GM21723 (cell line): ENCODE data around the gene UPF1.

Source experiments
- ATAC-seq: cut with Tn5 transposase; IDR thresholded peaks from one replicate; pipeline ENCODE4 v1.9.1; 2021; ENCODE audit warnings: mild to moderate bottlenecking, moderate library complexity; ENCODE audit not compliant: unreplicated experiment

The UPF1 gene

DNA sequence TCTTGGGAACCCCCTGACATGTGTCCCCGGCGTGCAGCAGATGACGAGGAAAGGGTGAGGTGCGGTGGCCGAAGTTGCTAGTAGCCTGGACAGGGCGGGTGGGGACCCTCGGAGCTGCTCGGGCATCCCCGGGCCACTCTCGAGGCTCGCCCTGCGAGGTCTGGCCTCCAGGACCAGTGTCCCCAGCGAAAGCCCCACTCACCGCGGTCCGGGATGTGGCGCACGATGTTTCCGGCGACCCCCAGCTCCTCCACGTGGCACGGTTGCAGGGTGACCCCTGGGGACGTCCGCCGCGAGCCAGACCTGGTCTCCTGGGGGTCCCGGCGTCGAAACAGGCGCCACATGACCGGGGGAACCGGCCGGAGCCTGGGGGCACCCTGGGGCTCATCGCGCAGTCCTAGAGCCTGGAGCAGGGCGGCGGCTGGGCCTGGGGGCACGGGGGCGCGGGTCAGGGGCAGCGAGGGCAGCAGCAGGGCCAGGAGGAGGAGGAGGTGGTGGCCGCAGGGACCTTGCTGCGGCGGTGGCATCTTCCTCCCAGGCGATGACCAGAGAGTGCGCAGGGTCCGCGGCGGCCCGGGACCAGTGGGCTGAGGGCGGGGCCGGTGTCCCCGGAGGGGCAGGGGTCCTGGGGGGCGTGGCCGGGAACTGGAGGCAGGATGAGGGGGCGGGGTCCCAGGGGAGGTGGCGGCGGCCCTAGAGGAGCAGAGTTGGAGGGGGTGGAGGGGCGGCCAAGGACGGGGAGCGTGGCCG is 38.2 kb downstream of the UPF1 start:
- ATAC-seq, result no peak

DNA sequence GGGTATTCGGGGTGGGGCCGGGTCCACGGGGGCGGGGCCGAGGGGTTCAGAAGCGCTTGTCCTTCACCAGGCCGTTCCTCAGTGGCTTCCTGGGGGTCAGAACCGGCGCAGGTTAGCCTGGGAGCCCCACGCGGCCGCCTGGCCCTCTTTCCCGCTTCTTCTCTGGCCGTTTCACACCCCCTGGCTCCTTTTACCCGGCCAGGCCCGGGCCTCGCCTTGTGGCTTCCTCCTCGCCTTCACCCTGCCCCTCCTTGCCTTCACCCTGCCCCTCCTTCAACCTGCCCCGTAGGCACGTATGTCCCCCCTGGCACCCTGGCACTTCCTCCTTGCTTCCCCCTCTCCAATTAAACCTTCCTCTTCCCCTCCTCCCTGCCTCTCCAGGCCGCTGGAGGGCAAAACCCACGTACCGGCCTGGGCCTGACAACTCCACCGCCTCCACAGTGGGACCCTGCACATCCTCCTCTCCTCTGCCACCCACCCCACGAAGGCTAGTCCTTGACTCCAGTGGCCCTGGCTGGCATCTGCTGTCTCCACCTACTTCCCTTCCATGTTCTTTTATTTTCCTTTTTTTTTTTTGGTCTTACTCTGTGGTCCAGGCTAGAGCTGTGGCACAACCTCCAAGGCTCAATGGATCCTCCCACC is 38.9 kb downstream of the UPF1 start:
- no peak for ATAC-seq

DNA sequence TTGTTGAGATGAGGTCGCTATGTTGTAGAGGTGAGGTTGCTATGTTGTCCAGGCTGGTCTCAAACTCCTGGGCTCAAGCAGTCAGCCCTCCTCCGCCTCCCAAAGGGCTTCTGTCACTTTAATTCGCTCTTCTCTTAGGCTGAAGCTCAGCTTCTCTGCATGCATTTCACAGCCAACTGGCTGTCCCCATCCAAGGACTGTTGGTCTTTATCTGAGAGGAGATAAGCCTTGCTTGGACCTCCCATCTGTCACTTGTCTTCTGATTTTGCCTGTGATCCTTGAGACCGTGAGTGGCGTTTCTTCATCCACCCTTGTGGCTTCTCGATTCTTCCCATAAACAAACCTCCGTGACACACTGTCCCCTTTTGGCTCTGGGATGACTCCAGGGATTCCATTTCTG is 39.8 kb downstream of the UPF1 start:
- no peak for ATAC-seq

DNA sequence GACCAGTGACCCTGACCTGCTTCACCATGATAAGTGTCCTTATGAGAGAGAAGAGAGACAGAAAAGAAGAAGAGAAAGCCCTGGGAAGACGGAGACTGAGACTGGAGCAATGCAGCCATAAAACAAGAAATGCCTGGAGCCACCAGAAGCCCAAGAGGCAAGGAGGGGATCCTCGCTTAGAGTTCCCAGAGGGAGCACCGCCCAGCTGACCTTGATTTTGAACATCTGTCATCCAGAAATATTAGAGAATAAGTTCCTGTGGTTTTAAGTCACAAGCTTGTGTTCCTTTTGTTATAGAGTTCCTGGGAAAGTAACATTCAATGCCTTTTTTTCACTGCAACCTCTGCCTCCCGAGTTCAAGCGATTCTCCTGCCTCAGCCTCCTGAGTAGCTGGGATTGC is 44.0 kb downstream of the UPF1 start:
- no peak for ATAC-seq

GRCh38 chr19:18876865-18877264 is 45.1 kb downstream of the UPF1 start:
- ATAC-seq, result no peak

DNA sequence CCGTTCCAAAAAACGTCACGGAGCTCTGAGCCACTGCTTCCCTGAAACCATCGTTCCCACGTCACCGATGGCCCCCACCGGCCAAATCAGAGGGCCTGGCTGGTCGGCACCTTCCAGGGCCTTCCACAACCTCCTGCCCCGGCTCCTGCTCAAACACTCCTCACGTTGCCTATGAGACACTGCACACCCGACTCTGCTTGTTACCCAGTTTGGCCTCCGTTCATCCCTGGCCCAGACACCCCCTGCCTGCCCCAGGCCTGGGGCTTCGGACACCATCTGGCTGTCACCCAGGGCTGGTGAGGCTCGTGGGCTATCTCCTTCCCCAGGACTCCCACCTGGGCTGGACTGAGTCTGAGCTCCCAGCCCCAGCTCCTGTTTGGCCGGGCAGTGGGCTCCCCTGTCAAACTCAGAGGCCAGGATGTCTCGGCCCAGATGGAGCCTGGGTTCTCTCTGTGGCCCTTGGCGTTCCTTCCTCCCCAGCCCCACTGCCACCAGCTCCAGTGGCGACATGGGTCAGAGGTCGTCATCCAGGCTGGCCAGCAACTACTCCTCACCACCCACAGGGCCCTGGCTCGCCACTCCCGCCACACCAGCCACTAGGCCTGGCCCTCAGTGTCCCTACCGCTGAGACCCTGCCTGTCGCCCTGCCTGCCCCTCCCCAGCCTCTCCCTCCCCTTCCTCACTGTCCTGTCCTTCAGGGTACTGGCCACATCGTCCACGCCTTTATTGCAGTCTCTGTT is 46.5 kb downstream of the UPF1 start:
- no peak for ATAC-seq

GRCh38 chr19:18878858-18879578 is 47.3 kb downstream of the UPF1 start:
- ATAC-seq, result no peak

GRCh38 chr19:18879579-18880373 is 48.0 kb downstream of the UPF1 start:
- ATAC-seq, result no peak

DNA sequence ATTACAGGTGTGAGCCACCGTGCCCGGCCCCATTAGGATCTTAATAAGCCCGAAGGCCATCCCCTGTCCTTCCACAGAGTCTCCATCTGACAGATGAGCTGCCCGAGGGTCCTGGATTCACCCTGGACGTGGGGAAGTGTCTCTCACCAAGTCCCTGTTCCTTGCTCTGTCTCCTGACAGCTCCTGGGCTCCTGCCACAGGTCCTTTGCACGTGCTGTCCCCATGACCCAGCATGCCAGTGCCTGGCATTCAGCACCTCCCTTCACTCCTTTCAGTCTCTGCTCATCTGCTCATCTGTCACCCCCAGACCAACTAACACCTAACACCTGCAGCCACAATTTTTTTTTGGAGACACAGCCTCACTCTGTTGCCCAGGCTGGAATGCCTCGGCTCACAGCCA is 49.7 kb downstream of the UPF1 start:
- ATAC-seq, result no peak

- no peak for ATAC-seq
These were observed 52.0 kb downstream of the UPF1 start for GRCh38 chr19:18883526-18884304.

GRCh38 chr19:18886972-18887371 is 55.2 kb downstream of the UPF1 start:
- no peak for ATAC-seq

- ATAC-seq, result no peak
These were observed 58.4 kb downstream of the UPF1 start for GRCh38 chr19:18889949-18890745.

DNA sequence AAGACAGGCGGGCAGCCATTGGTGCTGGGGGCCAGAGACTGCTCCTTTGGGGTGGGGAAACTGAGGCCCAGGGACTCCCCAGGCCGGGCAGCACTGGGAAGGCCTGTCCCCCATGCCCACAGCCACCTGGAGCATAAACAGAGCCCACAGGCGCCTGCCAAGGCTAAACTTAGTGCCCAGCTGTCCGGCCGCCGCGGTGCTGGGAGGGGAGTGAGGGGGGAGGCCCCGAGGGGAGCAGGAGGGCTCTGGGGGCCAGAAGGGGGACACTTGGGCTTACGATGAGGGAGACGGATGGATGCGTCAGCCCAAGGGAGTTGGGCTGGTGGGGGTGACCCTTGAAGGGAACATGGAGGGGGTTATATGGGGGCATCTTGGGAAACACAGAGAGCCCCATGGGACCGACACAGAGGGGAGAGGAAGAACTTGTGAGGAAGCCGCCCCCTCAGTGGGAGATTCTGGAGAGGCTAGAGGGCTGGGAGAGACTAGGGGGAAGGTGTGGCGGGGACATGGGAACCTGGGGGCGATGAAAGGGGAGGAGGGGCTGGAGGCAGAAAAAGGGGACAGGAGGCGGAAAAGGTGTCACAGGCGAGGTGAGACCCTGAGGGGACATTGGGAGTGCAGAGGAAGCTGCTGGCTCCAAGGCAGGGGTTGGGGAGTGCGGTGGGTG is 62.0 kb downstream of the UPF1 start:
- no peak for ATAC-seq

DNA sequence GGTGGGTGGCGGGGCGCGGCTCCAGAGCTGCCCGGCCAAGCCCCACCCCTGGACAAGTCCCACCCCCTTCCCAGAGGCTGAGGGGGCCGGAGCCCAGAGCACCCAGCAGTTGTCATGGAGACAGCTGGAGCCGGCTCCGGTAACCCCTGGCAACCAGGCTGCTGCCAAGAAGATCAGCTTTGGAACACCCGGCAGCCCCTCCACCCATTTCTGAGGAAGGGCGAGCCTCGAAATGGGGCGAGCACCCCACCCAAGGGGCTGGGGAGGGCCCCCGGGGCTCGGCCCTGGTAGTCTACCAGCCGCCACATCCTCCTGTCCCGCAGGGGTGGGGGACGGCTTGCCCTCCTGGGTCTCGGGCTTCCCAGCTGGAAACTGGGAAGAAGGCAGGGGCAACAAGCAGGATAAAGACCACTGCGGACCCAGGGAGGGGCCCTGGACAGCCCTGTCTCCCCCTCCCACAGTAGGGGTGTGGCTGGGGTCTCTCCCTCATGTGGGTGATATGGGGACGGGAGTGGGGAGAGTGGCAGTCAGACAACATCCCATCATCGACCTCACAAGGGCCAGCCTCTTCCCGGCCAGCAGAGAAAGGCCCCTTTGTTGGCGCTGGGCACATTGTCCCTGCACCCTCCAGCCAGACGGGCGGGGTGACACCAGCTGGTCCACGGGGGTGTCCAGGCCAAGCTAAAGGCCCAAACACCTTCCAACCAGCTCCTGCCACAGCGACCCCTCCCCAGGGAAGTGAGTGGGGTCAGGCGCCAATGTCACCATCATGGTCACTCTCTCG is 62.7 kb downstream of the UPF1 start:
- no peak for ATAC-seq

DNA sequence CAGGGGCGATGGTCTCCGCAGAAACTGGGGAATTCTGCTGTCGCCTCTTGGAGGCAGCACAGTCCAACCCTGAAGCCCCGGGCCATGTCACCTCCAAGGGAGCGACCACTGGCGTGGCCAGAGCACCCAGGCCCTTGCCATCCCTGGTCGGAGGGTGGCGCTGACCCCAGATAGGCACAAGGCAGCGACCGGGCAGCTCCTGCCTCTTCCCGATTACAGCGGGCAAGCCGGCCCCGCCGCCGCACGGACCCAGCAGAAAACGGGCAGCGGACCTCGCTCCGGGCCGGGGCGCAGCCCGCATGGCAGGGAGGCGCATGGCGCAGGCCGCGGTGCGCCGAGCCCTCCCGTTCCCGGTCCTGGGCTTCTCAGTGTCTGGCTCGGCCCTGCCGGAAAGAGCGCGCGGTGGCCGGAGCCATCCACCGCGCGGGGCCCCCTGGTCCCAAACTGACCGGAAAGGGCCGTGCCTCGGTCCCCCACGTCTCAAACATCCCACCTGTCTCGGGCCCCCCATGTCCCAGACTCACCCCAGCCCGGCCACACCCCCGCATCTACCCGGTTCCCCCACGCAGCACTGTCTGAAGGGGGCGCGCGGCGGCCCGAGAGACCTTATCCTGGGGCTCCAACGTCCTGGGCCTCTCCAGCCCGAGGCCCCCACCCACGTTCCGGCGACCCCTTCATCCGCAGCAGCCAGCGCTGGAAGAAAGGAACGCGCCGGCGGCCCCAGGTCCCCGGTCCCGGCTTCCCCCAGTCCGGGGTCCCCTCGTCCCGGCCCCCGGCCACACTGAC is 63.5 kb downstream of the UPF1 start:
- no peak for ATAC-seq

DNA sequence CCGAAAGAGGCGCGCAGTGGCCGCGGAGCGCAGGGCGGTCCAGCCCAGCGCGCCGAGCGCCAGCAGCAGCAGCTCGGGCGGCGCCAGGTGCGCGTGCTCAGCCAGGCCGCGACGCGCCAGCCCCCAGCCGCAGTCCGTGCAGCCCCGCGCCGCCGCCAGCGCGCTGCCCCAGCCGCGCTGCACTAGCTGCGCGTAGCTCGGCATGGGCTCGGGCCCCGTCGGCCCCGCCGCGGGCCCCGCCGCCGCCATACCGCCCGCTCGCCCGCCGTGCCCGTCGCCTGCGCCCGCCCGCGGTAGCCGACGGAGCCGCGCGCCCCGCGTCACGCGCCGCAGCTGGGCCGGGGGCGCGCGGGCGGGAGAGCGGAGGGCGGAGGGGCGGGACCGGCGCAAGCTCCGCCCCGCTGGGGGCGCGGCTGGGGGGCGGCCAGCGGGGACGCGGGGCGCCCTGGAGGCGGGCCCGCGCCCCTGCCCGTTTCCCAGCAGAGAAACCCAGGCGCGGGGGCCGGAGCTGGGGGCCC is 64.1 kb downstream of the UPF1 start, which contains the start of gene CERS1:
Gene CERS1, minus strand, starts transcription at position 335 of the 518 bp plus-strand sequence. Its CDS starts 86 bp downstream, at position 249.
- no peak for ATAC-seq
